B cell (primary cell): ENCODE measurements around the gene ARRB1. TPM values are rescaled to one million over a fixed set of nuclear protein-coding genes. Genes with fewer than 3 reads are reported as not detected.

ENCODE experiments used
- ATAC-seq: fragments of 200-7000 bp; cut with Tn5 transposase; one replicate; pipeline ENCODE4 v1.10.0; 2021; ENCODE audit warnings: low read depth, mild to moderate bottlenecking, moderate number of reproducible peaks, moderate library complexity
- CTCF ChIA-PET: fragments of 350-600 bp; sonication (Branson Sonifier 250); formaldehyde crosslinking; loops from one replicate; lab custom pipeline; 2021; ENCODE audit warnings: antibody characterized with exemption, inconsistent platforms; lab: Charles Lee
- POLR2A ChIA-PET: fragments of 350-600 bp; sonication (Branson Sonifier 250); formaldehyde crosslinking; loops from one replicate; lab custom pipeline; 2021; ENCODE audit warnings: antibody characterized with exemption; lab: Charles Lee
- DNase-seq: peaks from one replicate; pipeline ENCODE4 v3.0.0; 2013
- H2AFZ ChIP-seq: 2 replicates; pipeline ENCODE4 v1.6.1; 2012; ENCODE audit warnings: mild to moderate bottlenecking, low read depth, low read length; ENCODE audit not compliant: insufficient read depth, poor library complexity, severe bottlenecking
- H3K27ac ChIP-seq, 2 donors: 1 replicate in 1 of 2; 2 replicates in 1 of 2; pipeline ENCODE4 v1.5.1; 2012 to 2013; ENCODE audit warnings: low read length in 2 of 2, mild to moderate bottlenecking in 2 of 2, moderate library complexity in 1 of 2
- H3K27me3 ChIP-seq, 4 experiments: fragments of 200-600 bp in 1 of 4; sonication (generic) in 1 of 4; replicated peaks in 1 of 4; 1 replicate in 2 of 4; 2 replicates in 2 of 4; pipeline versions ENCODE4 v1.6.1 to v1.7.0; 2013 to 2016; ENCODE audit warnings: low read length in 3 of 4, mild to moderate bottlenecking in 2 of 4, mixed read lengths in 1 of 4, moderate library complexity in 1 of 4; ENCODE audit not compliant: insufficient read depth in 4 of 4, control insufficient read depth in 3 of 4; ENCODE audit errors: control extremely low read depth in 1 of 4
- H3K36me3 ChIP-seq, 2 experiments: replicated peaks in 1 of 2; 1 replicate in 1 of 2; 2 replicates in 1 of 2; pipeline versions ENCODE4 v1.6.1 to v1.7.1; 2013; ENCODE audit warnings: low read length in 1 of 2; ENCODE audit not compliant: insufficient read depth in 2 of 2, control insufficient read depth in 1 of 2; ENCODE audit errors: control extremely low read depth in 1 of 2, extremely low read depth in 1 of 2
- H3K4me1 ChIP-seq, 2 donors: fragments of 200-600 bp in 1 of 2; sonication (generic) in 1 of 2; 1 replicate in 1 of 2; 2 replicates in 1 of 2; pipeline versions ENCODE4 v1.5.1 to v1.6.1; 2013 to 2017; ENCODE audit warnings: low read length in 2 of 2; ENCODE audit not compliant: control insufficient read depth in 2 of 2, insufficient read depth in 2 of 2
- H3K4me2 ChIP-seq: replicated peaks from 2 replicates; pipeline ENCODE3; 2012; ENCODE audit warnings: mild to moderate bottlenecking, low read depth, low read length; ENCODE audit not compliant: poor library complexity, severe bottlenecking
- H3K4me3 ChIP-seq, 5 experiments: fragments of 200-600 bp in 1 of 5; sonication (generic) in 1 of 5; 1 replicate in 3 of 5; 2 replicates in 2 of 5; pipeline versions ENCODE4 v1.5.1 to v1.7.0; 2011 to 2016; ENCODE audit warnings: low read length in 4 of 5, mild to moderate bottlenecking in 4 of 5, low read depth in 2 of 5, control low read depth in 1 of 5, moderate library complexity in 1 of 5; ENCODE audit not compliant: insufficient read depth in 1 of 5; ENCODE audit errors: control extremely low read depth in 1 of 5, extremely low read depth in 1 of 5
- H3K79me2 ChIP-seq: fragments of 200-600 bp; sonication (generic); one replicate; pipeline ENCODE4 v1.6.0; 2016; ENCODE audit warnings: low read length; ENCODE audit not compliant: control insufficient read depth, insufficient read depth
- H3K9ac ChIP-seq: fragments of 200-600 bp; sonication (generic); 2 replicates; pipeline ENCODE4 v1.6.1; 2017; ENCODE audit warnings: mild to moderate bottlenecking, low read length, moderate library complexity
- H3K9me3 ChIP-seq, 3 donors: one replicate each; pipeline versions ENCODE4 v1.6.1 to v1.7.1; 2013; ENCODE audit warnings: low read length in 2 of 3; ENCODE audit not compliant: control insufficient read depth in 2 of 3, insufficient read depth in 1 of 3; ENCODE audit errors: control extremely low read depth in 1 of 3
- H4K20me1 ChIP-seq: 2 replicates; pipeline ENCODE4 v1.6.0; 2012; ENCODE audit warnings: mild to moderate bottlenecking, low read length; ENCODE audit not compliant: insufficient read depth, control insufficient read depth, poor library complexity, severe bottlenecking
- H3K27ac Mint-ChIP-seq: one replicate; pipeline ENCODE4 v1.8.0; 2021; ENCODE audit warnings: mixed read lengths
- H3K27me3 Mint-ChIP-seq: one replicate; pipeline ENCODE4 v1.8.0; 2021; ENCODE audit warnings: mixed read lengths
- H3K4me1 Mint-ChIP-seq: one replicate; pipeline ENCODE4 v1.8.0; 2021; ENCODE audit warnings: mixed read lengths
- H3K4me3 Mint-ChIP-seq: one replicate; pipeline ENCODE4 v1.8.0; 2021; ENCODE audit warnings: mixed read lengths
- H3K9me3 Mint-ChIP-seq: one replicate; pipeline ENCODE4 v1.8.0; 2022; ENCODE audit warnings: mixed read lengths; ENCODE audit not compliant: insufficient read depth
- CTCF ChIP-seq: fragments of 200-600 bp; IDR thresholded peaks from one replicate; pipeline ENCODE4 v1.8.0; 2022; ENCODE audit warnings: antibody characterized with exemption, mild to moderate bottlenecking
- EZH2 ChIP-seq: IDR thresholded peaks from 2 replicates; pipeline ENCODE4 v1.6.1; 2012; ENCODE audit warnings: borderline replicate concordance, low read depth, mild to moderate bottlenecking, moderate library complexity, low read length; ENCODE audit not compliant: insufficient read depth, poor library complexity, severe bottlenecking
- WGBS: methylation state at CpG from one replicate; pipeline ENCODE4 v1.1.5; 2013; ENCODE audit warnings: missing lambda C conversion rate; ENCODE audit not compliant: insufficient coverage; 5-methylcytosine and 5-hydroxymethylcytosine counted together
- intact Hi-C: fragments of 100-400 bp; cut with micrococcal nuclease; formaldehyde crosslinking; loops from one replicate; pipeline ENCODE4 v1.10.0; 2022
- polyA plus RNA-seq: library from polyadenylated mRNA; depleted of rRNA; stranded (reverse); fragments of >200 nt; gene quantifications from 2 replicates; pipeline ENCODE4 v1.2.3, GENCODE V29; 2012
- total RNA-seq, 2 donors: library from RNA; stranded (reverse); fragments of 120-200 nt in 1 of 2; gene quantifications; 1 replicate in 1 of 2; 2 replicates in 1 of 2; pipeline versions ENCODE4 v1.2.3 to v1.2.4, GENCODE V29; 2013 to 2022

Gene ARRB1
- total and polyA plus RNA-seq, 2 donors (not counting 1 experiment from before 2014, with no cell fraction given): 1.0 to 1.9 TPM

DNA sequence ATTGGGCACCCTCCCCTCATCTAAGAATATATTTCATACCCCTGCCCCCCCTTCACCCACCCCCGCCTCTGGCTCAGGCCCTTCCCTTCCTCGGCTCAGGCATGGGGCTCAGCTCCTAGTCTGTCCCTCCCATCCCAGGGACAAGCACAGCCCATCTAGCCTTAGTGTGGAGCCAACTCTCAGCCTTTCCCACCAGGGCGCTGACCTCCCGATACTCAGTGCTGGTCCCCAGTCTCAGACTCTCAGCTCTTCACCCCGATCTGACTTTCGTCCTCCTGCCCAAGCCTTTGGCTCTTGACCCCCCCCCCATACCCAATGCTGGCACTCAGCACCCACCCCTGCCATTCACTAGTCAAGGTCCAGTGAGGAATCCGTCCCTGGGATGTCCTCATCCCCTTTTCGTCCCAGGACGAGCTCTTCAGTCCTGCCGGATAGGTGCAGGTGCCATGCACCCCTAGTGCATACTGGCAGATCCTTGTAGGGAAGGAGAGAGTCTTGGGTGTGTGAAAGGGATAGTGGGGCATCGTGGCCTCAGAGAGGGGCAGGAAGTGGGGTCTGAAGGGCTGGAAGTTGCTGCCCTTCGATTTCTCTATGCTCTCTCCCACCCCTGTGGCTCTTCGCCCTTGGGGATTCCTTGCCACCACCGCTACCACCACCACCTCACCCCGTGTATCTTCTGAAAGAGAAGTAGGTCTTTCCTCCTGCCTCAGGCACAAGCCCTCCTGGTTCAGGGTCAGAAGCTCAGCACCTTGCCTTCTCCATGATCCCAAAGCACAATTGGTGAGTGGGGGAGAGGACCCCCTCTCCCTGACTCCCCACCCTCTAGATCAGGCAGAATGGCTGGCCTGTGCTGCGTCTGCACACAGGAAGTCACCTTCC lies 108.5 kb downstream of the ARRB1 start:
- Histone ChIP-seq H3K4me1 (peaks cover 12 to 15% of the 10 kb centered on the region in 2 donors), H3K27ac (no peak overlapping the region), H4K20me1 (no peaks in the 10 kb centered on the region), H3K4me3 (no peak overlapping the region), H2AFZ (no peak overlapping the region), H3K9ac (no peak overlapping the region), H3K36me3 (no peaks in the 10 kb centered on the region), H3K27me3 (peaks cover 0 to 48% (median 24%) of the 10 kb centered on the region in 4 experiments), H3K4me2 (no peak overlapping the region), H3K79me2 (no peaks in the 10 kb centered on the region), H3K9me3 (no peaks in the 10 kb centered on the region)
- ChIA-PET CTCF (interaction anchor here (0.6 to 4.9 kb wide), 14 partner anchors 10 to 1598 kb away, joined by 3 to 60 read pairs (median 4); no protein-coding TSS in a partner anchor), POLR2A (no interaction called here)
- H3K27me3 Mint-ChIP-seq: peaks cover 55% of the 10 kb centered on the region
- H3K4me3 Mint-ChIP-seq: peak overlapping the region; percentile 81
- DNase-seq (no peak), ATAC-seq (no peak)
- intact Hi-C loops: no loop called here
- no peaks in the 10 kb centered on the region for H3K9me3 Mint-ChIP-seq
- peaks cover 7% of the 10 kb centered on the region for H3K4me1 Mint-ChIP-seq
- no peak overlapping the region for H3K27ac Mint-ChIP-seq
- TF ChIP-seq CTCF: no peak
- TF ChIP-seq EZH2: no peak
- WGBS: 85% methylated on average over 8 of the region's 16 CpGs
